Natural killer cell treated with Interleukin-12 subunit alpha and Interleukin-12 subunit beta and Interleukin-15 and Interleukin-18, amount 100 ng/mL, for 72 hours (primary cell): ENCODE data around the gene AK4. TPM values are rescaled to one million over a fixed set of nuclear protein-coding genes. Genes with fewer than 3 reads are reported as not detected.

ENCODE experiments used
- ATAC-seq, 2 donors: fragments of 150-1000 bp; cut with Tn5 transposase in 1 of 2; sonication (Bioruptor Pico), chemical (Tn5 transposase) in 1 of 2; 2 replicates each; pipeline ENCODE4 v1.10.0; 2021
- DNase-seq: peaks from one replicate; pipeline ENCODE4 v3.0.0; 2022; ENCODE audit warnings: low spot score
- H3K27ac Mint-ChIP-seq, 2 donors: 1 replicate in 1 of 2; 2 replicates in 1 of 2; pipeline ENCODE4 v1.8.0; 2022; ENCODE audit warnings: mixed read lengths in 2 of 2, mild to moderate bottlenecking in 1 of 2, moderate library complexity in 1 of 2
- H3K27me3 Mint-ChIP-seq, 2 donors: 1 replicate in 1 of 2; 2 replicates in 1 of 2; pipeline ENCODE4 v1.8.0; 2022; ENCODE audit warnings: mixed read lengths in 2 of 2
- H3K36me3 Mint-ChIP-seq: one replicate; pipeline ENCODE4 v1.8.0; 2022; ENCODE audit warnings: mixed read lengths
- H3K4me1 Mint-ChIP-seq, 2 donors: 1 replicate in 1 of 2; 2 replicates in 1 of 2; pipeline ENCODE4 v1.8.0; 2022; ENCODE audit warnings: low read depth in 2 of 2, mixed read lengths in 2 of 2, mild to moderate bottlenecking in 1 of 2
- H3K4me3 Mint-ChIP-seq: one replicate; pipeline ENCODE4 v1.8.0; 2022; ENCODE audit warnings: mixed read lengths
- H3K9me3 Mint-ChIP-seq: 2 replicates; pipeline ENCODE4 v1.8.0; 2022; ENCODE audit warnings: mixed read lengths
- total RNA-seq, 2 donors: library from RNA; stranded (reverse); gene quantifications; one replicate each; pipeline ENCODE4 v1.2.3, GENCODE V29; 2022

Gene AK4
- total RNA-seq, 2 donors from 2014 or later = 24.4 to 87.9 TPM

- Mint-ChIP-seq H3K9me3 (no peaks in the 10 kb centered on the region), H3K27ac (no peak overlapping the region), H3K4me1 (no peaks in the 10 kb centered on the region), H3K27me3 (peaks cover 28 to 49% of the 10 kb centered on the region in 2 donors), H3K36me3 (no peaks in the 10 kb centered on the region), H3K4me3 (no peak overlapping the region)
- ATAC-seq = no peak
- DNase-seq = no peak
Observed at GRCh38 chr1:65243491-65243890, 95.5 kb downstream of the AK4 start.

GRCh38 chr1:65245295-65245694 lies 97.3 kb downstream of the AK4 start:
- Mint-ChIP-seq H3K27me3 (peaks cover 24 to 42% of the 10 kb centered on the region in 2 donors), H3K36me3 (no peaks in the 10 kb centered on the region), H3K4me1 (no peaks in the 10 kb centered on the region), H3K27ac (no peak overlapping the region), H3K4me3 (no peak overlapping the region), H3K9me3 (no peaks in the 10 kb centered on the region)
- no peak for DNase-seq
- no peak for ATAC-seq

GRCh38 chr1:65247419-65248359 lies 99.7 kb downstream of the AK4 start:
- Mint-ChIP-seq H3K36me3 (no peaks in the 10 kb centered on the region), H3K4me1 (no peaks in the 10 kb centered on the region), H3K27ac (no peak overlapping the region), H3K27me3 (peaks cover 22 to 31% of the 10 kb centered on the region in 2 donors), H3K9me3 (no peaks in the 10 kb centered on the region), H3K4me3 (no peak overlapping the region)
- ATAC-seq = no peak
- no peak for DNase-seq

- Mint-ChIP-seq H3K4me1 (peaks cover 13 to 15% of the 10 kb centered on the region in 2 donors), H3K9me3 (no peaks in the 10 kb centered on the region), H3K27me3 (peaks cover 25 to 27% of the 10 kb centered on the region in 2 donors), H3K4me3 (no peak overlapping the region), H3K27ac (no peak overlapping the region), H3K36me3 (no peaks in the 10 kb centered on the region)
- DNase-seq = no peak
- no peak for ATAC-seq
Observed at GRCh38 chr1:65250826-65251225, 102.8 kb downstream of the AK4 start.

- DNase-seq = no peak
- Mint-ChIP-seq H3K4me1 (peaks cover 13 to 15% of the 10 kb centered on the region in 2 donors), H3K27me3 (peaks cover 16 to 26% of the 10 kb centered on the region in 2 donors), H3K27ac (peak overlapping the region; percentile 64 to 70), H3K36me3 (no peaks in the 10 kb centered on the region), H3K9me3 (no peaks in the 10 kb centered on the region), H3K4me3 (peak overlapping the region; percentile 92)
- peak in 1 of 2 donors; percentile 69 for ATAC-seq
Observed at GRCh38 chr1:65253800-65254319, 105.9 kb downstream of the AK4 start.

GRCh38 chr1:65254320-65255034 lies 106.5 kb downstream of the AK4 start:
- Mint-ChIP-seq H3K4me1 (peaks cover 13 to 15% of the 10 kb centered on the region in 2 donors), H3K4me3 (peak overlapping the region; percentile 92), H3K9me3 (no peaks in the 10 kb centered on the region), H3K36me3 (no peaks in the 10 kb centered on the region), H3K27me3 (peaks cover 16 to 24% of the 10 kb centered on the region in 2 donors), H3K27ac (no peak overlapping the region)
- DNase-seq (peak; percentile 87), ATAC-seq (peak; percentile 97 to 98)

- no peak for ATAC-seq
- peak overlapping the region; percentile 77 for H3K4me3 Mint-ChIP-seq
Observed at GRCh38 chr1:65255035-65255655, 107.1 kb downstream of the AK4 start.

GRCh38 chr1:65255656-65256050 lies 107.7 kb downstream of the AK4 start:
- DNase-seq (no peak), ATAC-seq (no peak)
- Mint-ChIP-seq H3K36me3 (no peaks in the 10 kb centered on the region), H3K9me3 (no peaks in the 10 kb centered on the region), H3K27ac (no peak overlapping the region), H3K4me1 (peaks cover 13 to 22% of the 10 kb centered on the region in 2 donors), H3K4me3 (peak overlapping the region; percentile 77), H3K27me3 (peaks cover 16 to 24% of the 10 kb centered on the region in 2 donors)

More at GRCh38 chr1:65255035-65255655, 107.1 kb downstream of the AK4 start:
- Mint-ChIP-seq H3K4me1 (peaks cover 13 to 19% of the 10 kb centered on the region in 2 donors), H3K9me3 (no peaks in the 10 kb centered on the region), H3K36me3 (no peaks in the 10 kb centered on the region), H3K27ac (no peak overlapping the region), H3K27me3 (peaks cover 16 to 24% of the 10 kb centered on the region in 2 donors)
- DNase-seq = no peak

- Mint-ChIP-seq H3K9me3 (no peaks in the 10 kb centered on the region), H3K4me1 (peaks cover 13 to 22% of the 10 kb centered on the region in 2 donors), H3K4me3 (no peak overlapping the region), H3K36me3 (no peaks in the 10 kb centered on the region), H3K27me3 (peaks cover 16 to 25% of the 10 kb centered on the region in 2 donors), H3K27ac (no peak overlapping the region)
- DNase-seq = no peak
- no peak for ATAC-seq
Observed at GRCh38 chr1:65256860-65257708, 109.1 kb downstream of the AK4 start.

- DNase-seq (no peak), ATAC-seq (no peak)
- Mint-ChIP-seq H3K4me3 (no peak overlapping the region), H3K27me3 (peaks cover 16 to 27% of the 10 kb centered on the region in 2 donors), H3K27ac (no peak overlapping the region), H3K4me1 (peaks cover 13 to 22% of the 10 kb centered on the region in 2 donors), H3K9me3 (no peaks in the 10 kb centered on the region), H3K36me3 (no peaks in the 10 kb centered on the region)
Observed at GRCh38 chr1:65258106-65258505, 110.1 kb downstream of the AK4 start.

- H3K9me3 Mint-ChIP-seq = no peaks in the 10 kb centered on the region
- H3K36me3 Mint-ChIP-seq = no peaks in the 10 kb centered on the region
- H3K27me3 Mint-ChIP-seq = peaks cover 16 to 35% of the 10 kb centered on the region in 2 donors
- ATAC-seq = no peak
- H3K4me3 Mint-ChIP-seq = no peak overlapping the region
- H3K4me1 Mint-ChIP-seq = peaks cover 11 to 13% of the 10 kb centered on the region in 2 donors
- no peak for DNase-seq
- H3K27ac Mint-ChIP-seq = no peak overlapping the region
Observed at GRCh38 chr1:65259816-65260215, 111.8 kb downstream of the AK4 start.

- Mint-ChIP-seq H3K9me3 (no peaks in the 10 kb centered on the region), H3K4me3 (no peak overlapping the region), H3K4me1 (peaks cover 4 to 7% of the 10 kb centered on the region in 2 donors), H3K27me3 (peaks cover 9 to 28% of the 10 kb centered on the region in 2 donors), H3K27ac (no peak overlapping the region), H3K36me3 (no peaks in the 10 kb centered on the region)
- DNase-seq (no peak), ATAC-seq (peak in 1 of 2 donors; percentile 66)
Observed at GRCh38 chr1:65260851-65261473, 113.0 kb downstream of the AK4 start.
